ENCODE measurements around the gene ZFP92. TPM values are rescaled to one million over a fixed set of nuclear protein-coding genes. Genes with fewer than 3 reads are reported as not detected.

ZFP92 gene, protein sequence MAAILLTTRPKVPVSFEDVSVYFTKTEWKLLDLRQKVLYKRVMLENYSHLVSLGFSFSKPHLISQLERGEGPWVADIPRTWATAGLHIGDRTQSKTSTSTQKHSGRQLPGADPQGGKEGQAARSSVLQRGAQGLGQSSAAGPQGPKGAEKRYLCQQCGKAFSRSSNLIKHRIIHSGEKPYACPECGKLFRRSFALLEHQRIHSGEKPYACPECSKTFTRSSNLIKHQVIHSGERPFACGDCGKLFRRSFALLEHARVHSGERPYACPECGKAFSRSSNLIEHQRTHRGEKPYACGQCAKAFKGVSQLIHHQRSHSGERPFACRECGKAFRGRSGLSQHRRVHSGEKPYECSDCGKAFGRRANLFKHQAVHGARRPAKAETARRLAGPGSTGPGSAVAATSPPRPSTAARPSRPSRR
- total RNA-seq, result 0.65 TPM
- long read RNA-seq, partial matches to known transcripts, result 0 of 1 reads
- long read RNA-seq, other reads (novel, unspliced or antisense), result 1 of 1 reads

DNA sequence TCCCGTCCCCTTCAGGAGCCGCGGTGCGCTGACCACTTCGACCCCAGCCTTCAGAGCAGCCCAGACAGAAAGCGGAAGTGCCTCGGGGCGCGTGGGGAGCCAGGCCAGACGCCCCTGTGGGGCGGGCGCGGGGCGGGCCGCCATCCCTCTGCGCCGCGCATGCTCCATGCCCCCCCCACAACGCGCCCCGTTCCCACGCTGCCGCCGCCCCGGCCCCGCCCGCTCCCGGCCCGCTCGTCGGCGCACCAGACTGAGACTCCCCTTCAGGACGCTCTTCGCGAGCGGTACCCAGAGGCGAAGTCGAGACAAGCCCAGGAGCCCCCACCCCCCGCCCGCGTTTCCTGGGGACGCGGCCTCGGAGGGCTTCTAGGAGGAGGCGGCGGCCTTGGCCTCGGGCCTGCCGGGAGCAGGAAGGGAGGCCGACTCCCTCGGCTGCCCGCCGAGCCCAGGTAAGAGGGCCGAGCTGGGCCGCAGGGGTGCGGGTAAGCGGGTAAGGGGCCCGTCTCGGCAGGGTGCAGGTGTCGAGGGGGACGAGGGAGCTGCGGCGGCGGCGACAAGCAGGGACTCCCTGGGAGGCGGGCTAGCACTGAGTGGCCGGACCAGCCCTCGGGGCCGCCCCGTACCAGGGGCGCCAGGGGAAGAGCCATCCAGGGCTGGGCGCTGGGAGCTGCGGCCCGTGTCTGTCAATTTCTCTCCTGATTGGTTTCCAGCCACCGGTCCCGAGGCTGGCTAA, at the start of gene ZFP92:
Gene ZFP92, plus strand, starts transcription at position 218 of the 733 bp plus-strand sequence. CDS start 6,851 bp downstream, outside the sequence.
- DNase-seq (ENCODE audit: missing footprints), result peak; percentile 71
- intact Hi-C loops (cut with DNase I), result no loop called here
- peak; percentile 80 for ATAC-seq

DNA sequence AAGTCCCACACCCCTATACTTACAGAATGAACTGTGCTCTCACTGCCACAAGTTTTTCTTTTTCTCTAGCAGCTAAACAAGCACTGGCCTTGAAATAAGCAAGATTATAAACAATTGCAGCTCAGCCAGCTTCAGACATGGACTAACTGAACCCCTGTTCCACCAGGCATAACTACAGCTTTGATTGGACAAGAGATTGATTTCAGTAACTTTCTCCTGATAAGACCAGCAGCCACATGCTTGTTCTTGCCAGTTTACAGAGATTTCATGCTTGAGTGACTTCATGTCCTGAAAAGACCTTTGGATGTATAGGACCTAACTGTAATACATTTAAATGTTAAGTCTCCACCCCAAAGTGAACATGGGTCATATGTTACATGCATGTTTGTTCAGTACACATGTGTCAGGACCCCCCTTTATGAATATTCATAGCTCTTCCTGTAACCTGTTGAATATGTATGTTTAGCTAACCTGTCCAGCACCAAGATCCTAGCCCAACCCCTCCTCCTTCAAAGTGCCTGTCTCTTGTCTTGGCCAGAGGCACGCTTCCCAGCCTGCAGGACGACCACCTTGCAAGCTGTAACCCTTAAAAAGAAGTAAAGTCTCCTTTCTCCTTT, 49.4 kb upstream of the ZFP92 start:
- intact Hi-C loops (cut with DNase I), result no loop called here
- ATAC-seq, result no peak
- no peak for DNase-seq (ENCODE audit: missing footprints)

DNA sequence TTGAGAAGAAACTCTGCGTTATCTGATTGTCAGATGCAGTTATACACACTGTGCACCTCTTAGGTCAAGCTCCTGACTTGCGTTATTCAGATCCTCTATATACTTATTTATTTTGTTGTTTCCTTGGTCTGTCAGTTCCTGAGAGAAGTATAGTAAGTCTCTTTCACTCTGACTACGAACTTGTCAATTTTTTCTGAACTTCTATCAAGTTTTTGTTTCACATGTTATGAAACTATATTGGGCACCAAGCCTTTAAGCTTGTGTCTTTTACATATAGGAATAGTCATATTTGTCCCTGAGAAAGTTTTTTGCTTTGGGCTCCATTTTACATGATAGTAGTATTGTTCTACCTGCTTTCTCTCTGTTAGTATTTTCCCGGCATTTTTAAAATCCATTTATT, 45.6 kb upstream of the ZFP92 start:
- intact Hi-C loops (cut with DNase I), result no loop called here
- ATAC-seq (no peak), DNase-seq (ENCODE audit: missing footprints) (no peak)

DNA sequence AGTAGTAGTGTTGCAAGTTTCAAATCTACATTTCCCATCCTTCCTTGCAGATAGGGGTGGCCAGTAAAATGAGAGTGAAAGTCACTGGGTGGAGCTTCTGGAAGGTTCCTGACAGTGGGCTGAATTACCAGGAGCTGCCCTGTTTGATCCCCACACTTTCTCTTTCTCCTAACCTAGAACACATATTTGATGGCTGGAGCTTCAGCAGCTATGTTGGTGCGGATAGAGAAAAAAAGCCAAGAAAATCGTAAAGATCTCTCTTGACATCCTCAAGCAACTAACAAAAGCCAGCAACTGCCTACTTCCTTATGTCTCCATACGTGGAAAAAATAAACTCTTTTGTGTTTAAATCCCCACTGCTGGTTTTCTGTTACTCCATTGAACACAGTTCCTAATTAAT, 45.2 kb upstream of the ZFP92 start:
- intact Hi-C loops (cut with DNase I), result no loop called here
- no peak for ATAC-seq

DNA sequence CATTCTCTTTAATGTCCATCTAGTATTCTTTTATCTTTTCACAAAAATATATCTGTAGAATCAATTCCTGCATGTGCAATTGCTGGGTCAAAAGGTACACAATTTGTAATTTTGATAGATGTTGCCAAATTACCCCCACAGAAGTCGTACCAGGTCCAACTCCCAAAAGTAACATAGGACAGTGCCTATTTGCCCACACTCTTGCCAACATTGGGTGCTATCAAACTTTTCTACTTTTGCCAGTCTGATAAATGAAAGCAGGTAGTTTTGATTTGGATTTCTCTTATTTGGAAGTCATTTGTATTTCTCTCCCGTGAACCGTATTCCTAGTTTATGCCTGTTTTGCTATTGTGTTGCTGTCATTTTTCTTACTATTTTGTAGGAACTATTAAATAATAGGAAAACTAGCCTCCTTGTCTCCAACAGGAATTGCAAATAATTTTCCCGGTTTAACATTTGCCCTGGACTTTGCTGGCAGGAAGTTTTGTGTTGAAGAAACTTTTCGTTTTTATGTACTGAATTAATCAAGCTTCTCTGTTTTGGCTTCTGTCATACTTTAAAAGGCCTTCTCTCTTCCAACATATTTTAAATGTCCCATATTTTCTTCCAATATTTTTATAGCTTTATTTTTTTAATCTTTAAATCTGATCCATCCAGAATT, 44.3 kb upstream of the ZFP92 start:
- ATAC-seq (no peak), DNase-seq (ENCODE audit: missing footprints) (no peak)
- intact Hi-C loops (cut with DNase I), result no loop called here

More for the DNA sequence above, 45.2 kb upstream of the ZFP92 start:
- no peak for DNase-seq (ENCODE audit: missing footprints)

DNA sequence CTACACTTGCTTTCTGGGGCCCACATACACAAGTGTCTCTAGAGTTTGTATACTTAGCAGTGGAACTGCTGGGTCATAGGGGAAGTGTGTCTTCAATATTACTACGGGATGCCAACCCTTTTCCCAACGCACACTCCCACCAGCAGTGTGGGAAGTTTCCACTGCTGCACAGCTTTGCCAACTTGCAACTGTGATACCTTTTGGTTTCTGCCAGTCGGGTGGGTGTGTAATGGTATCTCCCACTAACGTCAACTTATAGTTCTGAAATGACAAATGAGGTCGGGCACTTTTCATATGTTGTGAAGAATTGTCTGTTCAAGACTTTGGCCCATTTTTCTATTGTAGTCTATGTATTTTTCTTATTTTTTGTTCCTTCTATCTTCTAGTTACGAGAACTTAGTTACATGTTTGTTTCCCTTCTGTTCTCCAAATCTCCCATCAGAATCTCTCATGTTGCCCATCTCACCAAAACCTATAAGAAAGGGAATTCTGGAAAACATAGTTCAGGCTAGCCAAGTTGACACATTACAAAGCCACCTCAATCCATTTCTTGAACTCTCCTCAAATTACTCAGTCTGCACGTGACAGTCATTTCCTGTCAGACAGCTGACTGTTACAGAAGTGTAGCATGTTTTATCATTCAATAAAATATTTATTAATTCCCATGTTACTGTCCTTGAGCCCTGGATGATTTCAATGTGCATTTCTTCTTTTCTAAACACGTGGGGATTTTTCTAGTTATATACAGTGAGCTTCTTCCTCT, 40.8 kb upstream of the ZFP92 start:
- ATAC-seq (no peak), DNase-seq (ENCODE audit: missing footprints) (no peak)
- intact Hi-C loops (cut with DNase I), result no loop called here

DNA sequence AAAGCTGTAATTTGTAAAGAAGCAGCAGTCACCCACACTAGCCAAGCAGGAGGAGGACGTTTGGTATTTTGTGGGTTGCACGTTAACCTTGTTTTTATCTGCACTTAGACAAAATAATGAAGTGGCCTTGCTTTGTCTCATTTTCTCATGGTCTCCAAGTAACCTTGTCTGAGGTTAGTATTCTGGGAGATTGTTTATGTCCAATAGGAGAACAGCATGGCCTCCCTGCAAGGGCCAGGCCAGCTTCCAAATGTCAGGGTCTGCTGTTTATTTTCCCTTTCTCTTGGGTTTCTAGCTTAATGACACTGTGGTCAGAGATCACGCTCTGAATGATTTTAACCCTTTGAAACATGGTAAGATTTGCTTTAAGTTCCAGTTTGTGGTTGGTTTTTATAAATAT, 40.0 kb upstream of the ZFP92 start:
- intact Hi-C loops (cut with DNase I), result no loop called here
- ATAC-seq, result no peak
- no peak for DNase-seq (ENCODE audit: missing footprints)

DNA sequence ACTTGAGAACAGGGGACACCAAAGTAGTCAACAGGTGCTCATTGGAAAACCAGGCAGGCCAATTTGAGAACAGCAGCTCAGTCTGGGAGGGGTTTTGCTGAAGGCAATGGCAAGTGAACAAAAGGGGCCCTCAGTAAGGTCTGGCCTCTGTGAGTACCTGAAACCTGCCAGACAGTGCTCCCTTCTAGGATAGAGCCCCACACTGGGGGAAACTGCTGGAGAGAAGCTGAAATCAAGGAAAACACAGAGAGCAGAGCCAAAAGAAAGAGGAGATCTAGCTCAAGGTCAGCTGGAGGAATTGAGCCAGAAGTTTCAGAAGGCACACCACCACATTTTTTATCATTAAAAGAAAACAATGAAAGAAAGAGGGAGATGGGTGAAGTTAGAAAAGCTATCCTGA, 38.3 kb upstream of the ZFP92 start:
- ATAC-seq (no peak), DNase-seq (ENCODE audit: missing footprints) (no peak)
- intact Hi-C loops (cut with DNase I), result no loop called here

DNA sequence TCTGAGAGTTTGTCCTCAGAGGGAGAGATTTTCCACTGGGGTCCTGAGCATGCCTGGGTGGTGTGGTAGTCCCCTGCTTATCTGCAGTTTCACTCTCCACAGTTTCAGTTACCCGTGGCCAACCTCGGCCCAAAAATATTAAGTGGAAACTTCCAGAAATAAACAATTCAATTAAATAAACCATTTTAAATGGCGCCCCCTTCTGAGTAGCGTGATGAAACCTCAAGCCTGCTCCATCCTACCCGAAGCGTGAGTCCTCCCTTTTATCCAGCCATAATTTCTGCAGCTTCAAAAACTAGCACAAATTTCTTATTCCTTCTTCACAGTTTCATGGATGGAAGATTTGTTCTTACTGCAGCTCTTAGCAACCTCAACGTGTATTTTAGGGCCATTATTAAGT, 36.8 kb upstream of the ZFP92 start:
- intact Hi-C loops (cut with DNase I), result no loop called here
- DNase-seq (ENCODE audit: missing footprints) (no peak), ATAC-seq (no peak)

DNA sequence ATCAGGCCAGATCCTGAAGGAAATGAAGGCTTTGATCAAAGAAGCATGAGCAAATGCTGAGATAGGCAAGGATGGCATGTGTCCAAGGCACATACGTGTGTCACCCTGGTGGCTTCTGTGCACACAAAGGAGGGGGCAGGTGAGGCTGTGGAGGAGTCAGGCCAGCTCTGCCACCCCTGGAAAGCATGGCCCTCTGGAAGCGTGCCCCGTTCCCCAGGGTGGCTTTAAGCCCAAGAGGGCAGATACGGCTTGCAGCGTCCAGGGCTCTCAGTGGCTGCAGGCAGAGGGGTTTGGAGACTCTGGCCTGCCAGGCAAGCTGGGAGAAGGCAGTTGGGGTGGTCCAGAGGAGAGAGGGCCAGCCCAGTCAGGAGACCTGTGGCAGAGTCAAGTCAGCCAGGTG, 35.7 kb upstream of the ZFP92 start:
- intact Hi-C loops (cut with DNase I), result no loop called here
- no peak for ATAC-seq
- DNase-seq (ENCODE audit: missing footprints), result no peak

DNA sequence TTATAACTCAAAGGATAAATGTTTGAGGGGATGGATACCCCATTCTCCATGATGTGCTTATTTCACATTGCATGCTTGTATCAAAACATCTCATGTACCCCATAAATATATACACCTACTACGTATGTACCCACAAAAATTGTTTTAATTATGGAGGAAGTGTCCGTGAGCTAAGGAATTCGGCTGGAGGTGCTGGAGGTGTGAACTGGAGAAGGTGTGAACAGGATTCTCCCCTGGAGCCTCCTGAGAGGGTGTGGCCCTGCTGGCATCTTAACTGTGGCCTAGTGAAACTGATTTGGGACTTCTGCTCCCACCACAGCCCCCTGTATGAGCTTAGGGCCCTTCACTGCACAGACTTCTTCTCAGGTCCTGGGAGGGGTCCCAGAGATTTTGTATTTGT, 33.5 kb upstream of the ZFP92 start:
- intact Hi-C loops (cut with DNase I), result no loop called here
- DNase-seq (ENCODE audit: missing footprints) (no peak), ATAC-seq (no peak)

DNA sequence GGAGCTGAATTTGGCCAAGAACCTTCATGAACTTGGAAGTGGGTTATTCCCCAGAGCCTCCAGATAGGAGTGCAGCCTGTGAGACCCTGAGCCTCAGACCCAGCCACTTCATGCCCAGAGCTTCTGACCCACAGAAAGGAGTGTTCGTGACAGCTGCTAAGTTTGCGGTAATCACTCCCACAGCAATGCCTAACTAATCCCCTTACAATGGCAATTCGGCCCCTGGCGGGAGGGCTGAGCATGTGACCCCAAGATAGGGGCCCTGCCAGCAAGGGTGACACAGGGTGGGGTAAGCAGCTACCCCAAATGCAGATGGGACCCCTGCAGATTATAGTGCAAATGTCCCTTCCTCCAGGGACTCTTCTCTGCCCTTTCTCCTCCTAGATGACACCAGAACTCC, 32.7 kb upstream of the ZFP92 start:
- ATAC-seq (no peak), DNase-seq (ENCODE audit: missing footprints) (no peak)
- intact Hi-C loops (cut with DNase I), result no loop called here

DNA sequence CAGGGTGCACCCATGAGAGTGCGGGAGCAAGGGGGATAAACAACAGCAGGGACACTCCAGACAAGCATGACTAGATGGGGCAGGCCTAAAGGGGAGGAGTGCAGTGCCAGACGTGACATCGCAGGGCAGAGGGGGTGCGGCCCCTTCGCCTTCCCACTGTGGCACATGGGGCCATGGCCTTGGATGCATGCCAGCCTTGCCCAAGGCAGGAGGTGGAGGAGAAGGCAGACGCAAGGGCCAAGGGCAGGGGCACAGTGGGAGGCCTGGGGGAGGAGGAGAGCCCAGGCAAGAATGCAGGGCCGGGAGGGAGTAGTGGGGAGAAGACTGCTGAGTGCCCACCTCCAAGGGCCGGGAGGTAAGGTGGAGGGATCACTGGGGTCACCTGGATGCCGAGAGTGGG, 31.8 kb upstream of the ZFP92 start:
- intact Hi-C loops (cut with DNase I), result no loop called here
- no peak for ATAC-seq
- no peak for DNase-seq (ENCODE audit: missing footprints)

DNA sequence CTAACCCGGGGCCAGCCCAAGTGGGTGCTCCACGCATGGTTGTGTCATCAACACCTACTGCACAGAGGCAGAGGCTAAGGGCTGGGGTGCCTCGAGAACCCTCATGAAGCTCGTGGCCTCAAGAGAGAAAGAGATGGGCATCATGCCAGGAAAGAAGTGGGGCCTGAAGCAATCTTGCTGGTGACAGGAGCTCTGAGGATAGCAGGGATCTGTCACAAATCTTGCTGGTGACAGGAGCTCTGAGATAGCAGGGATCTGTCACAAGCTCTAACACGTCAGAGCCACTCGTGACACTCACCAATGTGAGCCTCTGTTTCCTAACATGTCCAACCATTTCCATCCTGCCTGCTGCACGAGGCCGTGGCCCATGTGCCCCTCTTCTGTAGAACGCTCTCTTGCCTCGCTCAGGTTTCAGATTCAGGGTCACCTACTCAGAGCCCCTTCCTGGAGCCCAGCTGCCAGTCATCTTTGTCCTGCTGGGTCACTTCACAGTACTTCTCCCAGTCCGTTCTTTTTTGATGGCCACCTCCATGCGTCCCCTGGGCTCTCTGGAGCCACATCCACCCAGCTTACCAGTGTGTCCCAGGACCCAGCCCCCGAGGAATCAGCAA, 31.2 kb upstream of the ZFP92 start:
- DNase-seq (ENCODE audit: missing footprints), result no peak
- ATAC-seq, result peak; percentile 74

DNA sequence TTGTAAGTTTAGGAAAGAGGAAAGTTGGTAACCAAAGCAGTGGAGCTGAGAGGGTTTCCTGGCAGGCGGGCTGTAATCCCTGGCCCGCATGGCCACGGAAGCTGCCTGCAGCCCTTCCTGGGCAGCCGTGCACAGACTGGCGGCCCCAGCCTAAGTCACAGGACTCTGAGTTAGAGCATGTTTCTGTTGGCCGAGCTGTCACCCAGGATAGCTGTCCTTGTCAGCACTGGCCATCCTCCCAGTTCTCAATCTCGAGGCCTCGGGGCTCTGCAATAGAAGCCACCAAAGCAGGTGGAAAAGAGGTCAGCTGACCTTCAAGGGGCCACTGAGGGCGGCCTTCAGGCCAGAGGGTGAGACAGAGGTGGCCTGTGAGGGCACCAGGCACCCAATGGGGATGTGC, 30.6 kb upstream of the ZFP92 start:
- DNase-seq (ENCODE audit: missing footprints), result no peak
- intact Hi-C loops (cut with DNase I), result no loop called here
- ATAC-seq, result peak; percentile 69

More for the DNA sequence above, 31.2 kb upstream of the ZFP92 start:
- intact Hi-C loops (cut with DNase I), result no loop called here

DNA sequence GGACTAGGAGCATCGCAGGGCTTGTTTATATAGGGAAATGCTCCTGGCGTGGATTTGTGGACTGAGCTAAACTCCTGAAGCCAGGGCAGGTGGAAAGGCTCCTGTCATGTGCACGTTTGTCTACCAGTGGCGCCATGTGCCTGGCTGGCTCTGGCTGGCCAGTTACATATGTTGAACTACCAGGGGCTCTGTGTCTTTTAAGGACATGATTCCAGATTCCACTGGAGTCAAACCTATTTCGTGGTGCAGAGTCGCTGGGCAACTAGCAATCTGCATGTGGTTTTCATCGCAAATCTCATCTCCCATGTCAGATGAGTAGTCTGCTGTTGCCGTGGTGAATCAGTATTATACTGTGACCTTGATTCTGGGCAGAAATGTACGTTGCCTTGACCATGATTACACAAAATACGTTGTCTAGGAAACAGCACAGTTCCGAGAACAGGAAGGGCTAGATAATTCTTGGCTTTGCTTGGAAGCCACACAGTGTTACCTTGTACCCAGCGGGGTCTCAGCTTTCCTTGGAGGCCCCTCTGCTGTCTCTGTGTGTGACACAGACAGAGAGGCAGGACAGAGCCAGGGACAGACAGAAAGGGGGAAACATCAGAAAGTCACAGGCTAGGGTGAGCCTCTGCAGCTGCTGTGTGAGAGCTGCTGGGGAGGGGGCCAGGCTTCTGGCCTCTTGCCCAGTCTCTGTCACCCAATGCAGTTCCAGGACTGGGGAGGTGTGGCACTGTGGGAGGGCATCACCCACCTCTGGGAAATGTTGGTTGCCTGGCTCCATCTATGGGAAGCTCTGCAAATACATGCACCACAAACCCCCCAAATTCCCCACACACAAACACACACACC, 29.4 kb upstream of the ZFP92 start:
- DNase-seq (ENCODE audit: missing footprints) (no peak), ATAC-seq (no peak)
- intact Hi-C loops (cut with DNase I), result no loop called here

Measured in Right ventricle myocardium inferior (tissue), 1 donor.